HEK293T (cell line): ENCODE data around the gene MKI67.

Experiments
- ARNT ChIP-seq: fragments of 450-650 bp; IDR thresholded peaks from 2 replicates; pipeline ENCODE4 v1.6.1; 2017; ENCODE audit warnings: mild to moderate bottlenecking
- ELF4 ChIP-seq: fragments of 450-650 bp; IDR thresholded peaks from 2 replicates; pipeline ENCODE4 v1.6.1; 2017; ENCODE audit warnings: antibody characterized with exemption
- FOXA1 ChIP-seq: fragments of 450-650 bp; IDR thresholded peaks from 2 replicates; pipeline ENCODE4 v1.6.1; 2016; ENCODE audit warnings: mild to moderate bottlenecking
- FOXM1 ChIP-seq: fragments of 450-650 bp; IDR thresholded peaks from 2 replicates; pipeline ENCODE4 v1.6.1; 2017; ENCODE audit warnings: mild to moderate bottlenecking, borderline replicate concordance
- HDGF ChIP-seq: fragments of 450-650 bp; IDR thresholded peaks from 2 replicates; pipeline ENCODE4 v1.6.1; 2017; ENCODE audit warnings: antibody characterized with exemption, borderline replicate concordance
- SP1 ChIP-seq: fragments of 450-650 bp; IDR thresholded peaks from 2 replicates; pipeline ENCODE4 v1.6.1; 2017
- SUZ12 ChIP-seq: fragments of 450-650 bp; IDR thresholded peaks from 2 replicates; pipeline ENCODE4 v1.6.1; 2016; ENCODE audit warnings: mild to moderate bottlenecking
- TARDBP ChIP-seq: fragments of 450-650 bp; IDR thresholded peaks from 2 replicates; pipeline ENCODE4 v1.6.1; 2016

GRCh38 chr10:128087146-128087883, 38.9 kb downstream of the MKI67 start:
- TF ChIP-seq FOXM1 (no peak), ELF4 (no peak), TARDBP (no peak), SP1 (no peak), ARNT (no peak), HDGF (no peak), FOXA1 (no peak), SUZ12 (no peak)
